Fibroblast of peridontal ligament (primary cell): ENCODE data around the gene FADS3.
A peak's percentile ranks its signal among the peaks of the same experiment; 100 is the strongest.
"Not testable (repeated sequence)": the region's sequence is repeated elsewhere in the genome, so short reads cannot be mapped to it uniquely, and the experiment has no call there.

Experiments used
- DNase-seq: peaks from one replicate; pipeline ENCODE4 v3.0.0-alpha.2; 2010; ENCODE audit errors: extremely low read depth

Gene FADS3

DNA sequence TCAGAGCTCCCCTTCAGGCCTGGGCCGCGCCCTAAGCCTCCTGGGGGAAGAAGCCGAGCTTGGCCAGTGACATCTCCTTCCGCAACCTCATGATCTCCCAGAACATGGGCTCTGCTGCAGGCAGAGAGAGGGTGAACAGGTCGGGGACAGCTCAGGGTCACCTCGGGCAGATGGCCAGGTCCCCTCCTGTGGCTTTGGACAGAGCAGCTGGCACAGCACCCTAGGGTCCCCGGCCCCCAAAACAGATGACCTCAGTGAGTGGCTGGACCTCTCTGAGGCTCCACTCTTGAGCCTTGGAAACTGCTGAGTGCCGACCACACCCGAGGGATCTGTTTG, 6.9 kb upstream of the FADS3 start:
- no peak for DNase-seq

DNA sequence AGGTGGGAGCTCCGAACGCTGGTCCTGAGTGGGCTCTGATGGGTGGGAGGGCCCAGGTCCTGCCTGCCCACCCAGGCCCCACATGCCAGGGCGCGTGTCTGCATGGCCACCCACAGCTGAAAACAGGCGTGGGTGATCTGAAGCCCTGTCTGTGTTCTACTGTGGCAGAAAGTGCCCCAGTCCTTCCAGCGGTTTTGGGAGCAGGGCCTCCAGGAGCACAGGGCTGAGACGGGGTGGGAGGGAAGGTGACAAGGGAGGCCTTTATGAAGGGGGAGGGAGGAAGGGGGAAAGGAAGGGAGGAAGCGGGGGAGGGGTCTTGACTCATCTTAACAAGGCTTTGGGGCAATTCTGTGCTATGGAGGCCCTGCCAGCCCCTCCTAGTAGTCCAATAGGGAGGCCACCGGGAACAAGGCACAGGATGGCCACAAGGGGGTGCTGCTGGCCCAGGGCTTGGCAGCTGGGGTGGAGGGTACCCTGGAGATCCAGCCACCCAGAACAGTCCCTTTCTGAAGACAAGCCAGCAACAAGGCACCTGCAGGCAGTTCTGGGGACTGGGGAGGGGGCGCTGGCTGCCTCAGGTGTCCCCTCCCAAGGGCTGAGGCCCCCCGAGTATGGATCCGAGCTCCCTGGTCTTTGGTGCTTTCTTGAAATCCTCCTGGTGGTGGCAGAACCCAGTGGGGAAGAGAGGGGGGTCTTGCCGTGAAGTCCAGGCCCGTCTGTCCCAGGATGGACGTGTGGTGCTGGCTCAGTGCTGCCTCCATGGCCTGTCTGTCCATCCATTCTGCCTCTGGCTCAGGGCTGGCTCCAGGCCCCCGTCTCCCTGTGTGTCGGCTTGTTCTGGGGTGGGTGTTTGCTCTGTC, 6.3 kb upstream of the FADS3 start:
- peak; percentile 56 for DNase-seq

DNA sequence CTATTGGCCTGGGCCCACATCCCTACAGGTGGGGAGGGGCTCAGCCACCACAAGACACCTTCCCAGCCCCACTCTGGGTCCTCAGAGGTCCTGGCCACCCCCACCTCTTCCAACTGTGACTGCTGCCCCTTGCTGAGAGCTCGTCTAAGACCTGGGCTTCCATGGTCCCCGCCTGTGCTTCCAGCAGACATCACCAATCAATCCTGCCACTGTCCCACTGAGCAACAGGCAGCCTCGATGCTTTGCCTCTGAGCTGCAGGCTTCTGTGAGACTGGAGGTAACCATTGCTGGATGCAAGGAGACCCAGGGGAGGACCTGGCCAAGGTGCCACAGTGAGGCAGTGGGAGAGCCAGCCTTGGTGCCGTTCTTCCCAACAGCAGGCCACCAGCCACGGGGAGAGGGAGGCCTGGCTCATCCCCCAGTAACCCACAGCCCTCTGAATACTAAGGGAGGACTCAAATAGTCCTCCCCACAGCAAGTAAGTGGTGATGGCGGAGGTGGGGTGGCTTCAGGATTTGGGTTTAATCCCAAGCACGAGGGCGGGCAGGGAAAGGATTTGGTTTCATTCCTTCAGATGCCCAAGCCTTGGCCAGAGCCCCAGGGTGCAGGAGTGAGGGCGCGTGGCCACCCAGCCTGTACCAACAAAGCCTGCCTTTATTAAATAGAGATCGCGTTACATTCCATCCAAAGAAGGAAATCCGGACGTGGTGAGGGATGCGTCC, 5.5 kb upstream of the FADS3 start:
- DNase-seq = no peak

DNA sequence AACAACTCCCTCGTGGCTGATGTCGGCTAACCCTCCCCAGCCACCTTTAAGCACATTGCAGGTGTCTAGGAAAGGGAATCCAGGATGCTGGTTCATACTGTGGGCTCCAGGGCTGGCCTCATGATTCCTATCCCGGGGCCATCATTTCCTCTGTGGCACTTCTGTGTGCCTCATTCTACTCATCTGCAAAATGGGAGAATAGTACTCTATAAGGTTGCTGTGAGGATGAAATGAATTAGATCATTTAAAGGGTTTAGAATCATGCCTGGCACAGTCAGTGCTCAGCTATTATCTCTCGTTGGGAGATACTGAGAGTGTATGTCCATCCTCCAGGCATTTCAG, 4.3 kb upstream of the FADS3 start:
- DNase-seq = no peak

DNA sequence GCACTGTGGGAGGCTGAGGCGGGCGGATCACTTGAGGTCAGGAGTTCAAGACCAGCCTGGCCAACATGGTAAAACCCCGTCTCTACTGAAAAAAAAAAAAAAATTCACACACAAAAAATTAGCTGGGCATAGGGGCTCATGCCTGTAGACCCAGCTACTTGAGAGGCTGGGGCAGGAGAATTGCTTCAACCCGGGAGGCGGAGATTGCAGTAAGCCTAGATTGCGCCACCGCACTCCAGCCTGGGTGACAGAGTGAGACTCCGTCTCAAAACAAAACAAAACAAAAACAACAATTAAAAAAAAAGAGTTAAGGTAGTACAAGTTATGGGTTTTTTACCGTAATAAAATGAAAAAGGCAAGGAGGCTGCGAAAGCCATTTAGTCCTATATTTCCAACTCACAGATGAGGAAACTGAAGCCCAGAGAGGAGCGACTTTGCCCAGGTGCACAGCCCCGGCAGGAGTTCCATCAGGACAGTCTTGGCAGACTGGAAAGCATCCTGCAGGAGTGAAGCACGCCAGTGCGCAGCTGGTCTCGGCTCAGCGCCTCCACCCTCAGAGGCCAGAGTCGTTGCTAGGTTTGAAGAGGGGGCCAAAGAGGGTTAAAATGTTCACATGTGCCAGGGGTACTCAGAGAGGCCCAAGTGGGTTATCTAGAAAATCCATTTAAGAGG, 3.8 kb upstream of the FADS3 start:
- no peak for DNase-seq

DNA sequence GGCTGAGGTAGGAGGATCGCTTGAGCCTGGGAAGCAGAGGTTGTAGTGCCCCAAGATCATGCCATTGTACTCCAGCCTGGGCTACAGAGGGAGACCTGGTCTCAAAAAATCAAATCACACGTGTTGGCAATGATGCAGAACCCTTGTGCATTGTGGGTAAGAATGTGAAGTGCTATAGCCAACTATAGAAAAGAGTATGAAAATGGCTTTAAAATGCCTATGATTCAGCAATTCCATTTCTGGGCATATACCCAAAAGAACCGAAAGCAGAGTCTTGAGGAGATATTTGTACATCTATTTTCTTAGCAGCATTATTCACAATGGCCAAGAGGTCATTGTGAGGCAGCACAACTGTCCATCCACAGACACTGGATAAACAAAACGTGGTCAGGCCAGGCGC, 2.6 kb upstream of the FADS3 start:
- peak; percentile 97 for DNase-seq

DNA sequence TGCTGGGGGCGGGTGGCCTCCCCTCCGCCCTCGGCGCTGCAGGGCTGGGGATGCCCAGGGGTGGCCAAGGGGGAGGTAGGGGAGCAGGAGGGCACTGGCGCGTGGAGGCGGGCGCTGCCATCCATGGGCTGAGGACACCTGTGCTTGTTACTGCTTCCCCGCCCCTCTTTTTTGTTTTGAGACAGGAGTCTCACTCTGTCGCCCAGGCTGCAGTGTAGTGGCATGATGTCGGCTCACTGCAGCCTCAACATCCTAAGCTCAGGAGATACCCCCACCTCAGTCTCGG, 683 bp upstream of the FADS3 start:
- no peak for DNase-seq

DNA sequence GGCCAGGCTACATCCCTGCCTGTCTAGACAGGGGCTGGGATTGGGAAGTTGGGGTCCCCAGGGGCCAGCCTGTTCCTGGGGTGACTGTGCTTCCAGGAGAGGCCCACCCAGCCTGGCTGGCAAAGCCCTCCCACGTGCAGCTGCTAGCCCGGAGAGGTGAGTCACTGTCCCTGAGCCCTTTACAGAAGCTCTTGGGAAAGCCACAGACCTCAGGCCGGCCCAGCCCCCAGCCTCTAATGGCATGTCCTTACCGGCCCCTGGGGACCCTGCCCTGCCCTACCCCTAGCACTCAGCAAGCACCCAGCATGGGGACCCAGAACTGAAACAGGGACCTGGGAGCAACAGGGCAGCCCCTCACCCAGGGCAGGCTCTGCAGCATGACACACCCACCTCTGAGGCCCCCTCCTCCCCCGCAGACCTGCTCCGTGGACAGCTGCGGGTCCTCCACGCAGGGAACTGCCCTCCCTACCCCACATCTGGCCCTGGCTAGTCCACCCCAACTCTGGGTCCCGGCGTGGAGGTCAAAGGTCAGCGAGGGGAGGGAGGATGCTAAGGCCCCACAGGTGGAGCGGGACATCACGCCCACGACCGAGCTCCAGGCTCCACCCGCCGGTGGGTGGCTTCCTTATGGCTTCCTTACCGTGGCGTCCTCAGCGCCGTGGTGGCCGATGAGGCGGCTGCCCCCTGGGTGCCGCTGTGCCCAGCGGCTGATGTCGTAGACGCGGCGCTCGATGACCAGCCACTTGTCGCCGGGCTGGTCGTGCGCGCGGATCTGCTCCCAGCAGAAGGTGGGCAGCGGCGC, 615 bp downstream of the FADS3 start:
- peak; percentile 55 for DNase-seq

DNA sequence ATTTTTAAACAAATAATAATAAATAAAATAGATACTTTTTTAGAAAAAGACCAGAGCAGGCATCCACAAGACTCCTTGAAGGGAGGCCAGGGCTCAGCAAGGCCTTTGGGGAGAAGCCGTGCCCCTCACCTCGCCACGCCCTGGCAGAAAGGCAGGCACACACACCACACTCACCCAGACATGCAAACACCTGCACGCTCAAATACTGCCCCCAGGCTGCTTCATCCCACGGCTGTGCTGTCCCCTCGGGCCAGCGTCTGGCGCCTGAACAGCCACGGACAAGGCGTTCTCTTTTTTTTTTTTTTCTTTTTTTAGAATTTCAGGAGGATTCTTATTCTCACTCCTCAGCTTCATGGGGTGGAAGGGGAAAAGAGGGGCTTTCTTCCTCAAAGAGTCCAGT, 1.5 kb downstream of the FADS3 start:
- DNase-seq = no peak

DNA sequence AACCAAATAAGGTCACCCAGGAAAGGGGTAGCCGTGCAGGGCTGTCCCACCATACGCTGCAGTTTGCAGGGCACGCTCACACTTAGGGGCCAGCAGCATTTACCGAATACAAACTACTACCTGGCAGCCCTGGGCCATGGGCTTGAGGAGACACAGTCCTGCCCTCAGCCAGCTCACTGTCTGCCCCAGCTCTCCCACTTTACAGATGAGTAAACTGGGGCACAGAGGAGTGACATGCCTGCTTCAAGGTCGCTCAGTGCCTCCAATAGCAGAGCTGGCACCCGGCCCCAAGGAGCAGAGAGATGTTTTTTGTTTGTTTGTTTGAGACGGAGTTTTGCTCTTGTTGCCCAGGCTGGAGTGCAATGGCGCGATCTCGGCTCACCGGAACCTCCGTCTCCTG, 2.8 kb downstream of the FADS3 start:
- DNase-seq = no peak

DNA sequence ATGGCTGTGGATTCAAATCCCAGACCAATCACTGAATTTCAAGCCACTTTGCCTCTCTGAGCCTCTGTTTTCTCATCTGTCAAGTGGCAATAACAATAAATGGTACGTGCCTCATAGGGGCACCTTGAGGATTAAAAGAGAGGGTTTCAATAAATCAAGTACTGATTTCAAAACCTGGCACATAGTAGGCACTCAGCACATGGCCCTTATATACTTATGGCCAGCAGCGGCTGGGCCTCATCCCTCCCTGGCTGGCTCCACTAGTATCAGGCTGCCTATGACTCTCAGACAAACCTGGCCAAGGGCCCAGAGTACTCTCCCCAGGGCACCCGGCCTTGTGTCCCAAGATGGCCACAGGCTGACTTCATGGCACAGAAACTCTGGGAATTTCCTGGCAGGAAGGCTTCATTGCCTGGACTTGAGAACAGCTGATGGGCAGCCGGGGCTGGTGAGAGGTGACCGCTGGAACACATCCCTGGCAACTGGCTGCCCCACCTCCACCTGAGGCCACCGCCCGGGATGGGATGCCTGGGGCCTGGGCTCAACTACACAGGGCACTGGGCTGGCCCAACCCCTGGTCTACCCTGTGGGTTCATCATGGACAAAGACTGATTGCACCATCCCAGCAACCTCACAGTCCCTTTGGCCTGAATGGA, 3.4 kb downstream of the FADS3 start:
- peak; percentile 85 for DNase-seq

DNA sequence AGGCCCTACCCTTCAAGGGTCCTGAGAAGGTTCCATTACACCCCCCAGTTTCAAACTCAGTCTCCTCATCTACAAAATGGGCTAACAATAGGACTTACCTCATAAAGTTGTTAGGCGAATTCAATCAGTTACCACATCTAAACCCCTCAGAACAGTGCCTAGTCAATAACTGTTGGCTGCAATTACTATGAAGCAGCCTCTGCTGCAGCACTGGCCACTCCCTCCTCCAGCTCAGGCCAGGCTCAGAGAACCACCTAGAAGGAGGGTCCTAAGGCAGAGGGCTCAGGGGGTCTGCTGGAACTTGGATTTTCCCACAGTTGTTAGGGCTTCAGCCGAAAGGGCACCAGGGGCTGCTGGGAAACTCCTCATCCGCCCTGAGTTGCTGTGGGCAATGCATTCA, 4.7 kb downstream of the FADS3 start:
- DNase-seq = no peak

DNA sequence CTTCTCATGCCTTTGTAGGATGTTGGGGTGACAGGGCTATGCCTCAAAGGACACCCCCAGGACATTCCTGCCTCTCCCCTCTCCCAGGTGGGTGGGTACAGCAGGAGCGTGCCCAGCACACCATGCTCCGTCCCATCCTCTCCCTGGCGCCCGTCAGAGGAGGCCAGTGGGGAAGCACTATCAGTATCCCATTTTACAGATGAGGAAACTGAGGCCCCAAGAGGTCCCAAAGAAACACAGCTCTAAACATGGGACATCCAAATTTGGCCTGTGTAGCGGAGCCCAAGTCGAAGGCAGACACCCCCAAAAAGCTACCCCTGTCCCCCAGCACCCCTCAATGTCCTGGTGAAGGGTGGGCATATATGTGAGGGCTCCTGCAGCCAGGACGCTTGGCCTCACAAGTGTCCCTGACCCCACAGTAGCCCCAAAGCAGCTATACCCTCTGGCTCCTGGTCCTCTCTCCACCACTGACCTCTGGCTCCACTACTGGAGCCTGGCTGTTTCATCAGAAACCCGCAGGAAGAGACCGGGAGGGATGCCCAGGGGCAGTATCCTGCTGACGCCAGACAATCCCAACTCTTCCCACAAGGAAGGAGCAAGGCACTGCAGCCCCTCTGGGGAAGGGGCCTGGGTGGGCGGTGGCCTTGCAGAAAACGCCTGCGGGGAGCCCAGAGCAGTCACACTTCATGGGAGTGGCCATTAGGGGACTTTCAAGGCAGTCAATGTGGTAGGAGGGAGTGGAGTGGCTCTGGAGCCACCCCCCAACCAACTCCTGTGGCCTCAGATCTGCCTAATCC, 5.4 kb downstream of the FADS3 start:
- no peak for DNase-seq

DNA sequence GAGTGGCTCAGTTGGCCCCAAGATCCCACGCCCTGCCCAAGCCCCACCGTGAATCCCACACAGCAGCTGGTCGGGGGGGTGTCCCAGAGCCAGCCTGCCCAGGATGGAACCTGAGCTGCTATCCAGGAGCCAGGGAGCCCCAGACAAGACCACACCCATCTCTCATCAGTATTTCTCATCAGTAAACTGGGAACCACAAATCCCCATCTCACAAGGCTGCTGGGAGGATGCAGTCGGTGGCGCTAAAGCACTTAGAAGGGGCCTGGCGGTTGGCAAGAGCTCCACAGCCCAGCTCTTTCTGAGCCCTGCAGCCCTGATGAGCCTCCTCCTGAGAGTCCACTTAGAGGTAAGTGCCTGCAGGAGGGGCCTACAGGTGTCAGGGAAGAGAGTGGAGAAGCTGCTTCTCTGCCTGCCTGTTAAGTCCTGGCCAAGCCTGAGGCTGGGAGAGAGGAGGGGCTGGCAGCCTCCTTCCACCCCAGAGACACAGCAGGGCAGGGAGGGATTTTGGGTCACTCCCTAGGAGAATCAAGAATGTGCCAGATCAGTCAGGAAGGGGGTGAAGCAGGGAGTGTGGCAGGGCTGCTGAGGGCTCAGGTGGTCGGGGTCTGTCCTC, 6.1 kb downstream of the FADS3 start:
- DNase-seq = no peak

DNA sequence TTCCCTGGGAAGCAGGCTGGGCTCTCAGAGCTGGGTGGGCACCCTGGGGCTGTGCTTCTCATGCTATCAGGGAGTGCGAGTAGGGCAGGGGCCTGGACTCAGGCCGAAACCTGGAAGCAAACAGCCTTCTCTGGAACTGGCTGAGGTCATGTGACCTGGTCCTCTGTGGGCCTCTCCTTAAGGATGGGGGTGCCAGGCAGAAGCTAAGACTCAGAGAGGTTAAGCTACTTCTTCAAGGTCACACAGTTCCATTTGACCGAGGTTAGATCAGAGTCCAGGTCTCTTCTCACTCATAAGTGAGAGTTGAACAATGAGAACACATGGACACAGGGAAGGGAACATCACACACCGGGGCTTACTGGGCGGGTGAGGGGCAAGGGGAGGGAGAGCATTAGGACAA, 7.4 kb downstream of the FADS3 start:
- no peak for DNase-seq

DNA sequence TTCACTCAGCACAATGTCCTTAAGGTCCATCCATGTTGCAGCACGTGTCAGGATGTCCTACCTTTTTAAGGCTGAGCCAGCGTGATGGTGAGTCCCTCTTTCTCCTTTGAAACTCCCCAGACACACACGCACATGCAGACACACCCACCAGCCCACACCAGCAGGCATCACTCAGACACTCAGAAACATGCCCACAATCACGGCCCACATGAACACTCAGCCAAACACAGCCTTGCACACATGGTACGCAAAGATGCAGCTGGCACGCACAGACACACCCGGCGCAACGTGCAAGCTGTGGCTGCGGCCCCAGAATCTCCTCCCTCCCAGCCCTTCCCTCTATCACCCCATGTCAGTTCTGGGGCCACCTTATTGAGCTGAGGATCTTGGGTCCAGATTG, 8.0 kb downstream of the FADS3 start:
- no peak for DNase-seq

DNA sequence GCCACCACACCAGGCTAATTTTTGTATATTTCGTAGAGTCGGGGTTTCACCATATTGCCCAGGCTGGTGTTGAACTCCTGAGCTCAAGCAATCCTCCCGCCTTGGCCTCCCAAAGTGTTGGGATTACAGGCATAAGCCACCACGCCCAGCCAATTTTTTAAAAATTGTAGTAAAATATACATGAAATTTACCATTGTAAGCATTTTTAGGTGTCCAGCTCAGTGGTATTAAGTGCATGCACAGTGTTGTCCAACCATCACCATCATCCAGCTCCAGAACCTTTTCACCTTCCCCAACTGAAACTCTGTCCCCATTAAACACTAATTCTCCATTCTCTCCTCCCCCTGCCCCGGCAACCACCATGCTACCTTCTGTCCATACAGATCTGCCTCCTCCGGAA, 8.5 kb downstream of the FADS3 start:
- DNase-seq = no peak

DNA sequence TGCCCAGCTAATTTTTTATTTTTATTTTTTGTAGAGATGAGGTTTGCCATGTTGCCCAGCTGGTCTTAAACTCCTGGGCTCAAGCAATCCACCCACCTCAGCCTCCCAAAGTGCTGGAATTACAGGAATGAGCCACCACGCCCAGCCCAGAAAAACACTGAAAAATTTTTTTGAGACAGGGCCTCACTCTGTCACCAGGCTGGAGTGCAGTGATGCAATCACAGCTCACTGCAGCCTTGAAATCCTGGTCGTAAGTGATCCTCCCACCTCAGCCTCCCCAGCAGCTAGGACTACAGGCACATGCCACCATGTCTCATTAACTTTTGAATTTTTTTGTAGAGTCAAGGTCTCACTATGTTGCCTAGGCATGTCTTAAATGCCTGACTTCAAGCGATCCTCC, 9.1 kb downstream of the FADS3 start:
- not testable (repeated sequence) for DNase-seq

DNA sequence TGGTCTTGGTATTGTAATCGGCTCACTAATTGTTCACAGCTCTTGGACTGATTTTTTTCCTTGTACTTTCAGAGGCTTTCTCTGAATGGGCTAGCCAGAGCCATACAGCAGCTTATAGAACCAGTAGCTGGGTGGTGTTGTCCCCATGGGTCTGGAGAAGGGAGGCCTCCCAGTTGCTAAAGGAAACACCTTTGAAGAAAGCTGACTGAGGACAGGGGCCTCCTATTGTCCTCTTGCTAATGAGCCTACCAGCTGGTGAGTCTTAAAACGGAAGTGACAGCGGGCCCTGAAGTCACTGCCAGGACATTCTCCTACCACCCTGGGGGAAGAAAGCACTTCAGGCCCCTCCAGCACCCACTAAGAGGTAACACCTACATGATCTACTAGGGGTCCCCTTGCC, 9.9 kb downstream of the FADS3 start:
- no peak for DNase-seq

DNA sequence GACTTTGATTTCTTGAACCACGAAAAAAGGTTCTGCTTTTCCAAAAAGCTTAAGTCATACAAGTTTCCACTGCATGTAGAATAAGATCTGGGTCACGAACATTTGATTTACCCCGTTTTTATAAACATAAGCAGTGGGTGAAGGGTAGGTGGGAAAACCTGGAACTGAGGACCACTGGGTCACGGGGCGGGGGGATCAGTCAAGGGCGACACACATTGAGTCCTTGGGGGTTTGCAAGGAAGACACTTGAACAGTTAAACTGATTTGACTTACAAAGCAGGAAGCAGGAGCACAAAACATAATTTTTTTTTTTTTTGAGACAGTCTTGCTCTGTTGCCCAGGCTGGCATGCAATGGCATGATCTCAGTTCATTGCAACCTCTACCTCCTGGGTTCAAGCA, 10.9 kb downstream of the FADS3 start:
- DNase-seq = no peak

DNA sequence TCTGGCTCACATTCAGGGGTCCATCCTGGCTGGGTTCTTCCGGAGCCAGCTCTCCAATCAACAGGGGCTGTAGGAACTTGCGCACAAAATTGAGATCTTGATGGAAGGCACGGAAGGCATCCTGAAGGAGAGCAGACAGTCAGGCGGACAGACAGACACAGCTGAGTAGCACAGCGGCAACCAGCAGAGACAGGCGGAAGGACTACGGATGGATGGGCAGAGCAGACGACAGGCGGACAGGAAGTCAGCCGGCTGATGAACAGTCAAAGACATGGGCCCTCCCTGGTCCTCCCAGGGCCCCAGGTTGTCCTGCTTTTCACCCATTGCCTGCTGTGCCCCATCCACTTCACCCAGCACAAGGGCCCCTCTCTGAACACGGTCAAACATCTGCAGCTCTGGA, 11.3 kb downstream of the FADS3 start:
- DNase-seq = no peak
